HepG2 (cell line): ENCODE data around the gene TMEM139. TPM values are rescaled to one million over a fixed set of nuclear protein-coding genes. Genes with fewer than 3 reads are reported as not detected.

Experiments used
- ATAC-seq: fragments of 200-7000 bp; cut with Tn5 transposase; 3 replicates; pipeline ENCODE4 v1.9.1; 2020; ENCODE audit warnings: mild to moderate bottlenecking, moderate library complexity
- BruUV-seq: library from RNA; stranded (reverse); fragments of 400-500 nt; replicated peaks from 2 replicates; lab custom pipeline; 2021; lab: Mats Ljungman, UMichigan
- CTCF ChIA-PET: fragments of 300-600 bp; formaldehyde crosslinking; extraction: SDS; loops from one replicate; lab custom pipeline; 2021; ENCODE audit warnings: low total read pairs, inconsistent platforms, low intra/inter-chr PET ratio; lab: Yijun Ruan, JAX
- POLR2A ChIA-PET: fragments of 350-600 bp; sonication (Branson Sonifier 250); formaldehyde crosslinking; loops from one replicate; lab custom pipeline; 2020; ENCODE audit warnings: antibody characterized with exemption, inconsistent platforms; lab: Yijun Ruan, JAX
- DNase-seq: peaks from one replicate; pipeline ENCODE4 v3.0.0-alpha.2; 2015; ENCODE audit warnings: low spot score
- FAIRE-seq: peaks from 3 replicates; lab custom pipeline; 2011; peaks lifted over from hg19 to GRCh38; lab: Jason Lieb, UNC
- H2AFZ ChIP-seq: one replicate; pipeline ENCODE4 v1.6.1; 2011; ENCODE audit warnings: low read length, inconsistent platforms
- H3K27ac ChIP-seq: fragments of 300-600 bp; 3 replicates; pipeline ENCODE4 v1.8.0; 2011; ENCODE audit warnings: mixed run types, mild to moderate bottlenecking, mixed read lengths, low read length, inconsistent platforms; ENCODE audit not compliant: insufficient read depth; ENCODE audit errors: extremely low read length
- H3K27me3 ChIP-seq, 2 experiments: fragments of 200-600 bp in 1 of 2; 2 replicates in 1 of 2; 3 replicates in 1 of 2; pipeline versions ENCODE4 v1.6.0 to v1.8.0; 2011; ENCODE audit warnings: low read length in 2 of 2, mild to moderate bottlenecking in 2 of 2, moderate library complexity in 2 of 2, inconsistent platforms in 1 of 2; ENCODE audit not compliant: insufficient read depth in 2 of 2, control insufficient read depth in 1 of 2
- H3K36me3 ChIP-seq, 2 experiments: fragments of 200-600 bp in 1 of 2; replicated peaks in 1 of 2; 2 replicates in 1 of 2; 3 replicates in 1 of 2; pipeline versions ENCODE4 v1.5.1 to v1.8.0; 2011; ENCODE audit warnings: low read length in 2 of 2, inconsistent platforms in 1 of 2; ENCODE audit not compliant: insufficient read depth in 2 of 2, control insufficient read depth in 1 of 2
- H3K4me1 ChIP-seq: 2 replicates; pipeline ENCODE4 v1.5.1; 2012; ENCODE audit warnings: low read length, inconsistent platforms; ENCODE audit not compliant: insufficient read depth
- H3K4me2 ChIP-seq: 2 replicates; pipeline ENCODE4 v1.6.0; 2011; ENCODE audit warnings: low read depth, low read length, inconsistent platforms
- H3K4me3 ChIP-seq, 3 experiments: fragments of 200-600 bp in 1 of 3; sonication (generic), shearing (Covaris generic) in 1 of 3; replicated peaks in 1 of 3; 2 replicates each; pipeline ENCODE4 v1.5.1; 2011 to 2016; ENCODE audit warnings: low read length in 3 of 3, inconsistent platforms in 2 of 3, low read depth in 2 of 3, mild to moderate bottlenecking in 2 of 3, control low read depth in 1 of 3, mixed read lengths in 1 of 3; ENCODE audit not compliant: insufficient read depth in 1 of 3
- H3K79me2 ChIP-seq: one replicate; pipeline ENCODE4 v1.6.1; 2011; ENCODE audit warnings: low read length, inconsistent platforms; ENCODE audit not compliant: insufficient read depth
- H3K9ac ChIP-seq: 2 replicates; pipeline ENCODE4 v1.6.0; 2011; ENCODE audit warnings: mild to moderate bottlenecking, low read depth, low read length, inconsistent platforms; ENCODE audit not compliant: insufficient read depth
- H3K9me3 ChIP-seq: 2 replicates; pipeline ENCODE4 v1.5.1; 2012; ENCODE audit warnings: mild to moderate bottlenecking, low read length
- H4K20me1 ChIP-seq: 2 replicates; pipeline ENCODE4 v1.6.0; 2011; ENCODE audit warnings: inconsistent platforms, mild to moderate bottlenecking, low read length, moderate library complexity; ENCODE audit not compliant: insufficient read depth
- GTF2F1 ChIP-seq: fragments of 150-350 bp; IDR thresholded peaks from 2 replicates; pipeline ENCODE4 v1.6.1; 2014; ENCODE audit warnings: low read length
- HOXA5 ChIP-seq: sonication (generic); formaldehyde crosslinking; IDR thresholded peaks from 2 replicates; pipeline ENCODE4 v1.4.0; 2020; ENCODE audit warnings: missing genetic modification reagents
- MAZ ChIP-seq, 2 experiments: sonication (generic) in 1 of 2; formaldehyde crosslinking in 1 of 2; IDR thresholded peaks; 2 replicates each; pipeline versions ENCODE4 v1.5.0 to v1.6.1; 2012 to 2020; ENCODE audit warnings: low read depth in 2 of 2, mild to moderate bottlenecking in 2 of 2, borderline replicate concordance in 1 of 2, improper control_type of control experiment in 1 of 2, low read length in 1 of 2, missing genetic modification reagents in 1 of 2, moderate library complexity in 1 of 2
- MEIS1 ChIP-seq: sonication (generic); formaldehyde crosslinking; IDR thresholded peaks from 2 replicates; pipeline ENCODE4 v1.9.0; 2021; ENCODE audit warnings: mild to moderate bottlenecking, missing genetic modification reagents, moderate library complexity, borderline replicate concordance
- SIX4 ChIP-seq: sonication (generic); formaldehyde crosslinking; IDR thresholded peaks from 2 replicates; pipeline ENCODE4 v1.4.0; 2020; ENCODE audit warnings: missing genetic modification reagents
- ZBTB38 ChIP-seq: sonication (generic); formaldehyde crosslinking; IDR thresholded peaks from 2 replicates; pipeline ENCODE4 v1.5.1; 2020; ENCODE audit warnings: mild to moderate bottlenecking, missing genetic modification reagents
- ZBTB42 ChIP-seq: sonication (generic); formaldehyde crosslinking; IDR thresholded peaks from 2 replicates; pipeline ENCODE4 v1.5.0; 2020; ENCODE audit warnings: mild to moderate bottlenecking, missing genetic modification reagents
- ZNF670 ChIP-seq: sonication (generic); formaldehyde crosslinking; IDR thresholded peaks from 2 replicates; pipeline ENCODE4 v1.8.0; 2022; ENCODE audit warnings: mild to moderate bottlenecking, missing genetic modification reagents, borderline replicate concordance
- ZNF775 ChIP-seq: sonication (generic); formaldehyde crosslinking; IDR thresholded peaks from 2 replicates; pipeline ENCODE4 v1.4.0; 2020; ENCODE audit warnings: missing genetic modification reagents, mild to moderate bottlenecking, moderate library complexity, borderline replicate concordance
- WGBS: methylation state at CpG from one replicate; pipeline ENCODE4 v1.1.6; 2017; ENCODE audit warnings: low lambda C conversion rate; 5-methylcytosine and 5-hydroxymethylcytosine counted together
- in situ Hi-C: cut with HindIII; loops from 2 replicates; pipeline ENCODE4 v1.10.0; 2017; ENCODE audit warnings: low pct_unique_long_range_greater_than_20kb; ENCODE audit not compliant: extremely low pct_ligation_motif_present
- intact Hi-C: fragments of 100-400 bp; cut with micrococcal nuclease; formaldehyde crosslinking; loops from one replicate; pipeline ENCODE4 v1.10.0; 2022; ENCODE audit not compliant: unreplicated experiment
- polyA plus RNA-seq, 8 experiments: library from polyadenylated mRNA; depleted of rRNA in 3 of 8; stranded (reverse) in 7 of 8; unstranded in 1 of 8; fragments of >200 nt; fragmentation: Illumina TruSeq in 4 of 8; extraction: Trizol in 4 of 8; gene quantifications; 2 replicates each; pipeline versions ENCODE4 v1.2.1 to v1.2.3, GENCODE V29; 2011 to 2016; ENCODE audit warnings: low read depth in 4 of 8, missing spikeins in 1 of 8, mixed read lengths in 1 of 8; ENCODE audit not compliant: insufficient read depth in 1 of 8
- total RNA-seq, 5 experiments: library from RNA; depleted of rRNA; stranded (reverse); fragments of >200 nt; fragmentation: Illumina TruSeq; extraction: Trizol; gene quantifications; 2 replicates each; pipeline ENCODE4 v1.2.3, GENCODE V29; 2016; ENCODE audit warnings: low read depth in 1 of 5
- TF ChIP-seq, protein P1 (sequence below): sonication (generic); formaldehyde crosslinking; IDR thresholded peaks from 2 replicates; pipeline ENCODE4 v1.4.0; 2020; ENCODE audit warnings: missing genetic modification reagents, borderline replicate concordance
- TF ChIP-seq, protein P2 (sequence below): IDR thresholded peaks from 2 replicates; pipeline ENCODE4 v1.6.1; 2012; ENCODE audit warnings: low read length, improper control_type of control experiment

TMEM139 gene
- total and polyA plus RNA-seq, 2 of the 13 experiments (the other 11 are each of a cell fraction or from before 2014, with no cell fraction given): 7.9 to 14.0 TPM

DNA sequence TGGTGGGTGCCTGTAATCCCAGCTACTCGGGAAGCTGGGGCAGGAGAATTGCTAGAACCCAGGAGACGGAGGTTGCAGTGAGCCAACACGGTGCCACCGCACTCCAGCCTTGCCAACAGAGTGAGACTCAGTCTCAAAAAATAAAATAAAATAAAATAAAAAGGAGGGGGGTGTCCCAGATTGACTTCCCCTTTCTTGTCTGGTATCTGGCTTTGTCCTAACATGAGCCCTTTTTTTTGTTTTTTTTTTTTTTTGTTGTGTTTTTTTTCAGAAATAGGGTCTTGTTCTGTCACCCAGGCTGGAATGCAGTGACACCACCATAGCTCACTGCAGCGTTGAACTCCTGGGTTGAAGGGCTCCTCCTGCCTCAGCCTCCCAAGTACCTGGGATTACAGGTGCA is 8.1 kb downstream of the TMEM139 start:
- FAIRE-seq (no peak), ATAC-seq (no peak), DNase-seq (no peak)
- H3K4me3 ChIP-seq: no peak overlapping the region
- intact Hi-C loops (no loop called here), in situ Hi-C loops (no loop called here)
- ChIA-PET POLR2A (no interaction called here), CTCF (no interaction called here)
- no peaks in the 10 kb centered on the region for H4K20me1 ChIP-seq
- TF ChIP-seq SIX4 (CRISPR knock-in tag) (no peak), HOXA5 (no peak), ZBTB38 (CRISPR knock-in tag) (no peak), GTF2F1 (no peak), ZBTB42 (CRISPR knock-in tag) (no peak), MEIS1 (CRISPR knock-in tag) (no peak), ZNF775 (CRISPR knock-in tag) (no peak), ZNF670 (no peak), MAZ (IDR thresholded peaks at IDR 0.05; ENCODE audit: borderline replicate concordance, low read depth, low read length) (no peak), MAZ (CRISPR knock-in tag; IDR thresholded peaks at IDR 0.05; ENCODE audit: low read depth) (no peak)
- TF ChIP-seq, protein P1, sequence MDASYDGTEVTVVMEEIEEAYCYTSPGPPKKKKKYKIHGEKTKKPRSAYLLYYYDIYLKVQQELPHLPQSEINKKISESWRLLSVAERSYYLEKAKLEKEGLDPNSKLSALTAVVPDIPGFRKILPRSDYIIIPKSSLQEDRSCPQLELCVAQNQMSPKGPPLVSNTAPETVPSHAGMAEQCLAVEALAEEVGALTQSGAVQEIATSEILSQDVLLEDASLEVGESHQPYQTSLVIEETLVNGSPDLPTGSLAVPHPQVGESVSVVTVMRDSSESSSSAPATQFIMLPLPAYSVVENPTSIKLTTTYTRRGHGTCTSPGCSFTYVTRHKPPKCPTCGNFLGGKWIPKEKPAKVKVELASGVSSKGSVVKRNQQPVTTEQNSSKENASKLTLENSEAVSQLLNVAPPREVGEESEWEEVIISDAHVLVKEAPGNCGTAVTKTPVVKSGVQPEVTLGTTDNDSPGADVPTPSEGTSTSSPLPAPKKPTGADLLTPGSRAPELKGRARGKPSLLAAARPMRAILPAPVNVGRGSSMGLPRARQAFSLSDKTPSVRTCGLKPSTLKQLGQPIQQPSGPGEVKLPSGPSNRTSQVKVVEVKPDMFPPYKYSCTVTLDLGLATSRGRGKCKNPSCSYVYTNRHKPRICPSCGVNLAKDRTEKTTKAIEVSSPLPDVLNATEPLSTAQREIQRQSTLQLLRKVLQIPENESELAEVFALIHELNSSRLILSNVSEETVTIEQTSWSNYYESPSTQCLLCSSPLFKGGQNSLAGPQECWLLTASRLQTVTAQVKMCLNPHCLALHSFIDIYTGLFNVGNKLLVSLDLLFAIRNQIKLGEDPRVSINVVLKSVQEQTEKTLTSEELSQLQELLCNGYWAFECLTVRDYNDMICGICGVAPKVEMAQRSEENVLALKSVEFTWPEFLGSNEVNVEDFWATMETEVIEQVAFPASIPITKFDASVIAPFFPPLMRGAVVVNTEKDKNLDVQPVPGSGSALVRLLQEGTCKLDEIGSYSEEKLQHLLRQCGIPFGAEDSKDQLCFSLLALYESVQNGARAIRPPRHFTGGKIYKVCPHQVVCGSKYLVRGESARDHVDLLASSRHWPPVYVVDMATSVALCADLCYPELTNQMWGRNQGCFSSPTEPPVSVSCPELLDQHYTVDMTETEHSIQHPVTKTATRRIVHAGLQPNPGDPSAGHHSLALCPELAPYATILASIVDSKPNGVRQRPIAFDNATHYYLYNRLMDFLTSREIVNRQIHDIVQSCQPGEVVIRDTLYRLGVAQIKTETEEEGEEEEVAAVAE (CRISPR knock-in tag): no peak
- TF ChIP-seq, protein P2, sequence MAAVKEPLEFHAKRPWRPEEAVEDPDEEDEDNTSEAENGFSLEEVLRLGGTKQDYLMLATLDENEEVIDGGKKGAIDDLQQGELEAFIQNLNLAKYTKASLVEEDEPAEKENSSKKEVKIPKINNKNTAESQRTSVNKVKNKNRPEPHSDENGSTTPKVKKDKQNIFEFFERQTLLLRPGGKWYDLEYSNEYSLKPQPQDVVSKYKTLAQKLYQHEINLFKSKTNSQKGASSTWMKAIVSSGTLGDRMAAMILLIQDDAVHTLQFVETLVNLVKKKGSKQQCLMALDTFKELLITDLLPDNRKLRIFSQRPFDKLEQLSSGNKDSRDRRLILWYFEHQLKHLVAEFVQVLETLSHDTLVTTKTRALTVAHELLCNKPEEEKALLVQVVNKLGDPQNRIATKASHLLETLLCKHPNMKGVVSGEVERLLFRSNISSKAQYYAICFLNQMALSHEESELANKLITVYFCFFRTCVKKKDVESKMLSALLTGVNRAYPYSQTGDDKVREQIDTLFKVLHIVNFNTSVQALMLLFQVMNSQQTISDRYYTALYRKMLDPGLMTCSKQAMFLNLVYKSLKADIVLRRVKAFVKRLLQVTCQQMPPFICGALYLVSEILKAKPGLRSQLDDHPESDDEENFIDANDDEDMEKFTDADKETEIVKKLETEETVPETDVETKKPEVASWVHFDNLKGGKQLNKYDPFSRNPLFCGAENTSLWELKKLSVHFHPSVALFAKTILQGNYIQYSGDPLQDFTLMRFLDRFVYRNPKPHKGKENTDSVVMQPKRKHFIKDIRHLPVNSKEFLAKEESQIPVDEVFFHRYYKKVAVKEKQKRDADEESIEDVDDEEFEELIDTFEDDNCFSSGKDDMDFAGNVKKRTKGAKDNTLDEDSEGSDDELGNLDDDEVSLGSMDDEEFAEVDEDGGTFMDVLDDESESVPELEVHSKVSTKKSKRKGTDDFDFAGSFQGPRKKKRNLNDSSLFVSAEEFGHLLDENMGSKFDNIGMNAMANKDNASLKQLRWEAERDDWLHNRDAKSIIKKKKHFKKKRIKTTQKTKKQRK: no peak
- H3K9ac ChIP-seq: no peak overlapping the region
- H2AFZ ChIP-seq: no peak overlapping the region
- peaks cover 24% of the 10 kb centered on the region for H3K4me1 ChIP-seq
- H3K27me3 ChIP-seq: no peaks in the 10 kb centered on the region; a peak in 1 of 5 replicates
- no peaks in the 10 kb centered on the region for H3K9me3 ChIP-seq
- peaks cover 26% of the 10 kb centered on the region for H3K79me2 ChIP-seq
- no TSS peak for BruUV-seq
- H3K36me3 ChIP-seq: peaks cover 16 to 55% of the 10 kb centered on the region in 2 experiments
- H3K4me2 ChIP-seq: no peak overlapping the region
- WGBS: 95% methylated on average over 5 of the region's 5 CpGs
- no peak overlapping the region for H3K27ac ChIP-seq
